Suprapubic skin (tissue), 4 donors: ENCODE results near the gene TAOK2. TPM values are rescaled to one million over a fixed set of nuclear protein-coding genes. Genes with fewer than 3 reads are reported as not detected.
A peak's percentile ranks its signal among the peaks of the same experiment; 100 is the strongest.
"Not testable (repeated sequence)": the region's sequence is repeated elsewhere in the genome, so short reads cannot be mapped to it uniquely, and the experiment has no call there.

Experiments used
- DNase-seq, 2 donors: peaks; one replicate each; pipeline ENCODE4 v3.0.0-alpha.2; 2019; ENCODE audit warnings: low spot score in 2 of 2
- H3K27ac ChIP-seq: fragments of 200-600 bp; sonication (generic); one replicate; pipeline ENCODE4 v1.5.1; 2019
- H3K27me3 ChIP-seq: fragments of 200-600 bp; sonication (generic); one replicate; pipeline ENCODE4 v1.5.1; 2019
- H3K36me3 ChIP-seq: fragments of 200-600 bp; sonication (generic); one replicate; pipeline ENCODE4 v1.5.1; 2019
- H3K4me1 ChIP-seq: fragments of 200-600 bp; sonication (generic); one replicate; pipeline ENCODE4 v1.5.1; 2019
- H3K4me3 ChIP-seq: fragments of 200-600 bp; sonication (generic); one replicate; pipeline ENCODE4 v1.5.1; 2019; ENCODE audit warnings: mild to moderate bottlenecking
- H3K9me3 ChIP-seq: fragments of 200-600 bp; sonication (generic); one replicate; pipeline ENCODE4 v1.5.1; 2019
- EP300 ChIP-seq: sonication (generic); formaldehyde crosslinking; IDR thresholded peaks from one replicate; pipeline ENCODE4 v1.6.1; 2017; ENCODE audit warnings: antibody characterized with exemption
- POLR2A ChIP-seq, 2 donors: fragments of 450-650 bp; IDR thresholded peaks; one replicate each; pipeline ENCODE4 v1.6.1; 2017; ENCODE audit warnings: antibody characterized with exemption in 2 of 2, mild to moderate bottlenecking in 2 of 2, moderate library complexity in 2 of 2
- POLR2AphosphoS5 ChIP-seq, 3 donors: sonication (generic); formaldehyde crosslinking; IDR thresholded peaks; one replicate each; pipeline ENCODE4 v1.6.1; 2017; ENCODE audit warnings: antibody characterized with exemption in 3 of 3
- WGBS: methylation state at CpG from one replicate; pipeline ENCODE4 v1.1.5; 2018; 5-methylcytosine and 5-hydroxymethylcytosine counted together
- total RNA-seq, 4 donors: library from RNA; depleted of rRNA; stranded (reverse); fragments of >200 nt; gene quantifications; one replicate each; pipeline ENCODE4 v1.1.0, GENCODE V29; 2016
- TF ChIP-seq, protein P1 (sequence below), 2 donors: fragments of 200-600 bp in 1 of 2; fragments of 450-650 bp in 1 of 2; sonication (generic) in 1 of 2; IDR thresholded peaks; one replicate each; pipeline ENCODE4 v1.5.1; 2016 to 2019; ENCODE audit warnings: antibody characterized with exemption in 2 of 2, mild to moderate bottlenecking in 1 of 2, moderate library complexity in 1 of 2

The TAOK2 gene
- total RNA-seq, 4 donors from 2014 or later, result 29.1 to 54.4 (median 39.1) TPM

DNA sequence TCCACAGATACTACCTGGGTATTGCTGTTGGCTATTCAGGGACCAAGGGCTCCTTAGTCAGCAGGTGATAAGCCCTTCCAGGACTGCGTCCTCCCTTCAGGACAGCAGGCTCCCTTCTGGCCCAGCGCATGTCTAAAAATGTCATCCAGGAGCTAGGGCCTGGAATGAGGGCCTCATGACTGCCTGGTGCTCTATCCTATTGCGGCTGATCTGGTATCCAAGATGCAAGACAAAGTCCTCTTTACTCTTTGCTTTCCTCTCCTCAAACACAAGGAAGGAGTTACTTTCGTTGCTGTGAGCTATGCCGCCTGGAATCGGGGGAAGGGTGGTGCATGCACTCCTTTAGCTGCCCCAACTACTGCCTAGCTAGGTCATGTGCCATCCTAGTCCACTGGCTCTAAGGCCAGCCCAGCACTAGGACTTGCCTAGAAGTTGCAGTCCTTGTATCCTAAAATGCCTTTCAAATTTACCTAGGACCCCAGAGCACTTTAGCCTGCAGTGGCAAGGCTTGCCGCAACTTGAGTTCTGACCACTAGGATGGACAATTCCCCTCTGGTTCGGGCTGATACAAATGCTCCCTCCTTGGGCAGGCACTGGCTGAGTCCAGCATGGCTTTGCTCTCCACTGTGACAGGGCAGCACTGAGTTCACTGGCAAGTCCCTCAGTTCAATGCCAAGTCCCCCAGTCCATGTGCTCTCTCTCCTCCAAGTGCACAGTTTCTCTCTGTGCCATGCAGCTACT, 21.9 kb upstream of the TAOK2 start:
- no peaks in the 10 kb centered on the region for H3K27me3 ChIP-seq
- no peak overlapping the region for H3K4me3 ChIP-seq
- H3K9me3 ChIP-seq, result no peaks in the 10 kb centered on the region
- TF ChIP-seq POLR2A (IDR thresholded peaks at IDR 0.05), result no peak
- no peak for TF ChIP-seq POLR2AphosphoS5 (IDR thresholded peaks at IDR 0.05)
- TF ChIP-seq, protein P1, sequence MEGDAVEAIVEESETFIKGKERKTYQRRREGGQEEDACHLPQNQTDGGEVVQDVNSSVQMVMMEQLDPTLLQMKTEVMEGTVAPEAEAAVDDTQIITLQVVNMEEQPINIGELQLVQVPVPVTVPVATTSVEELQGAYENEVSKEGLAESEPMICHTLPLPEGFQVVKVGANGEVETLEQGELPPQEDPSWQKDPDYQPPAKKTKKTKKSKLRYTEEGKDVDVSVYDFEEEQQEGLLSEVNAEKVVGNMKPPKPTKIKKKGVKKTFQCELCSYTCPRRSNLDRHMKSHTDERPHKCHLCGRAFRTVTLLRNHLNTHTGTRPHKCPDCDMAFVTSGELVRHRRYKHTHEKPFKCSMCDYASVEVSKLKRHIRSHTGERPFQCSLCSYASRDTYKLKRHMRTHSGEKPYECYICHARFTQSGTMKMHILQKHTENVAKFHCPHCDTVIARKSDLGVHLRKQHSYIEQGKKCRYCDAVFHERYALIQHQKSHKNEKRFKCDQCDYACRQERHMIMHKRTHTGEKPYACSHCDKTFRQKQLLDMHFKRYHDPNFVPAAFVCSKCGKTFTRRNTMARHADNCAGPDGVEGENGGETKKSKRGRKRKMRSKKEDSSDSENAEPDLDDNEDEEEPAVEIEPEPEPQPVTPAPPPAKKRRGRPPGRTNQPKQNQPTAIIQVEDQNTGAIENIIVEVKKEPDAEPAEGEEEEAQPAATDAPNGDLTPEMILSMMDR (IDR thresholded peaks at IDR 0.05), result no peak
- no peak for TF ChIP-seq EP300
- no peak overlapping the region for H3K27ac ChIP-seq
- no peaks in the 10 kb centered on the region for H3K4me1 ChIP-seq
- 89% methylated on average over 6 of the region's 8 CpGs for WGBS
- no peaks in the 10 kb centered on the region for H3K36me3 ChIP-seq
- no peak for DNase-seq

DNA sequence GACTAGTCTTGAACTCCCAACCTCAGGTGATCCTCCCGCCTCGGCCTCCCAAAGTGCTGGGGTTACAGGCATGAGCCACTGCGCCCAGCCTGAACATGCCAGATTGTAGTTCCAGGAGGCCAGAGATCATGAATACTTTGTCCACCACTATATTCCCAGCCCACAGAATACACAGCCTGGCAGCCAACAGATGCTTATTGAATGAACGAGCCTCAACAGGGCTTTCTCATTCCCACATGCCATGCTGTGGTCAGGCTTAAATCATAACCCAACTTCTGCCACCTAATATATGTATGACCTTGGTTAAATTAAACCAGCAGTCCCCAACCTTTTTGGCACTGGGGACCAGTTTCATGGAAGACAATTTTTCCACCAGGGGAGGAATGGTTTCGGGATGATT, 14.9 kb upstream of the TAOK2 start:
- TF ChIP-seq EP300 (no peak), POLR2AphosphoS5 (IDR thresholded peaks at IDR 0.05) (no peak), POLR2A (IDR thresholded peaks at IDR 0.05) (no peak)
- TF ChIP-seq, protein P1 (IDR thresholded peaks at IDR 0.05), result no peak
- Histone ChIP-seq H3K27ac (no peak overlapping the region), H3K27me3 (no peaks in the 10 kb centered on the region), H3K4me3 (no peak overlapping the region), H3K4me1 (peaks cover 12% of the 10 kb centered on the region), H3K9me3 (no peaks in the 10 kb centered on the region), H3K36me3 (no peaks in the 10 kb centered on the region)
- no peak for DNase-seq
- WGBS, result 90% methylated on average over 5 of the region's 5 CpGs

DNA sequence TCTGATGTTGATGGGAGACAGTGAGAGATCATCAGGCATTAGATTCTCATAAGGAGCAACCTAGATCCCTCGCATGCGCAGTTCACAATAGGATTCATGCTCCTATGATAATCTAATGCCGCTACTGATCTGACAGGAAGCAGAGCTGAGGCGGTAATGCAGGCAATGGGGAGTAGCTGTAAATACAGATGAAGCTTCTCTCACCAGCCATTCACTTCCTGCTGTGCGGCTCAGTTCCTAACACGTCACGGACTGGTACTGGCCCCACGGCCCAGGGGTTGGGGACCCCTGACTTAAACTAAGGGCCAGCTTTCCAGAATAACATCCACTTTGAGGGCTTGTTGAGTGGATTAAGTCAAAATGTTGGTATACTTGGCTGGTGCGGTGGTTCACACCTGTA, 14.4 kb upstream of the TAOK2 start:
- Histone ChIP-seq H3K36me3 (no peaks in the 10 kb centered on the region), H3K9me3 (no peaks in the 10 kb centered on the region), H3K27ac (no peak overlapping the region), H3K27me3 (no peaks in the 10 kb centered on the region), H3K4me1 (peaks cover 12% of the 10 kb centered on the region), H3K4me3 (no peak overlapping the region)
- 92% methylated on average over 8 of the region's 9 CpGs for WGBS
- DNase-seq, result no peak
- TF ChIP-seq POLR2AphosphoS5 (IDR thresholded peaks at IDR 0.05) (no peak), POLR2A (IDR thresholded peaks at IDR 0.05) (no peak), EP300 (no peak)
- TF ChIP-seq, protein P1 (IDR thresholded peaks at IDR 0.05), result no peak

DNA sequence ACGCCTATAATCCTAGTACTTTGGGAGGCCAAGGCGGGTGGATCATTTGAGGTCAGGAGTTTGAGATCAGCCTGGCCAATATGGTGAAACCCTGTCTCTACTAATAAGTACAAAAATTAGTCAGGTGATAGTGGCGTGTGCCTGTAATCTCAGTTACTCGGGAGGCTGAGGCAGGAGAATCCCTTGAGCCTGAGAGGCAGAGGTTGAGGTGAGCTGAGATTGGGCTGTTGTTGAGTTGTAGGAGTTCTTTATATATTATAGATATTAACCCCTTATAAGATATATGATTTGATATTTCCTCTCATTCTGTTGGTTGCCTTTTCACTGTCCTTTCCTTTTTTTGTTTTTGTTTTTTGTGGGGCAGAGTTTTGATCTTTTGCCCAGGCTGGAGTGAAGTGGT, 13.8 kb upstream of the TAOK2 start:
- not testable (repeated sequence) for H3K27ac ChIP-seq, H3K36me3 ChIP-seq, DNase-seq, H3K4me3 ChIP-seq, H3K9me3 ChIP-seq, H3K27me3 ChIP-seq
- H3K4me1 ChIP-seq, result peaks cover 12% of the 10 kb centered on the region
- WGBS, result 84% methylated on average over 4 of the region's 4 CpGs

DNA sequence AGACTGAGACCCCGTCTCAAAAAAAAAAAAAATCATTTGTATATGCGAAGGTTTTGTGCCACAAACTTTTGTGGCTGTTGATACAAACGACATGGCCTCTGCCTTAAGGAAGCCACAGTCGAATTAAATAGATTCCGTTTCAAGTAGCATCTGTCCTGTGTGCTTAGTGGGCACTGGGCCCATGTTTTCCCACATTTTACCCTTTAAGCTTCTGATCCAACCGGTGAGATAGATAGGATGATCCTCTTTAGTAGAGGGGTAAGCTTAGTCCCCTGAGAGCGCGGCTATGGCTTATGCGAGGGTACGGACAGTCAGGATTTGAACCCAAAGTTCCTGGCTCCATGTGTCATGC, 12.6 kb upstream of the TAOK2 start:
- Histone ChIP-seq H3K4me3 (peak overlapping the region; percentile 85), H3K4me1 (peaks cover 12% of the 10 kb centered on the region), H3K9me3 (no peaks in the 10 kb centered on the region), H3K36me3 (no peaks in the 10 kb centered on the region), H3K27ac (peak overlapping the region; percentile 91), H3K27me3 (no peaks in the 10 kb centered on the region)
- WGBS, result 67% methylated on average over 10 of the region's 10 CpGs
- no peak for DNase-seq
- TF ChIP-seq, protein P1 (IDR thresholded peaks at IDR 0.05), result no peak
- TF ChIP-seq EP300 (no peak), POLR2AphosphoS5 (IDR thresholded peaks at IDR 0.05) (no peak), POLR2A (IDR thresholded peaks at IDR 0.05) (no peak)
